HS-27A (cell line): ENCODE data around the gene FILIP1.

Experiments used
- DNase-seq: peaks from one replicate; pipeline ENCODE4 v3.0.0-alpha.2; 2012; ENCODE audit warnings: low read depth, missing footprints

The FILIP1 gene

DNA sequence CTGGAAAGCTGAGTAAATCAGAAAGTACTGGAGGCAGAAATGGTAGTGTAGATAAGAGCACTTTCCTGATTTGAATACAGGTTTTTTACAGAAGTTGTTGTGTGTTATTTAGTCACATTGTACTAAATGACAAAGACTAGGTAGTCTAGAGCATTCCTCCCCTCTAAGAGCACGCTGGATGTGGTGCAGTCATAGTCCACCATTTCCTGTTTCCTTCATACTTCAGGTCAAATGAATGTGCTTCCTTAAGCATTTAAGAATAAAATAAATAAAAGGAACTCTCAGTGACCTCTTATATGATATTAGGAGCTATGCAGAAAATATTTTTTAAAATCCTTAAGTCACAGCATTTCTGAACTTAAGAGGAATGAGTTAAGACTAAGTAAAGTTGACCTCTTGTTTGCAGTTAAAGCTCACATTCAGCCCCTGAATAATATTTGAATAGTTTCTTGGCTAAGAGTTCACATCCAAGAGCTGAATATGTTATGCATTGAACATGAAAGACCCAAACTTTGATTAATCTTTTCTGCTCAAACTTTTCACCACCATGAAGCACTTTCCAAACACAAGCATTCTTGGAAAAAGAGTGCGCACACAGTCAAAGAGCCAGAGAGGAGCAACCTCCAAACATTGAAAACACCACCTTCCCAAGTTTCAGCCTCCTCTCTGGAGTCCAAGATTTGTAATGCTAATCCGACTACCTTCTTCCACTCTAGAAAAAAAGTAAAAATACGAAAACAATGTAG lies 155.6 kb downstream of the FILIP1 start:
- DNase-seq, result no peak

DNA sequence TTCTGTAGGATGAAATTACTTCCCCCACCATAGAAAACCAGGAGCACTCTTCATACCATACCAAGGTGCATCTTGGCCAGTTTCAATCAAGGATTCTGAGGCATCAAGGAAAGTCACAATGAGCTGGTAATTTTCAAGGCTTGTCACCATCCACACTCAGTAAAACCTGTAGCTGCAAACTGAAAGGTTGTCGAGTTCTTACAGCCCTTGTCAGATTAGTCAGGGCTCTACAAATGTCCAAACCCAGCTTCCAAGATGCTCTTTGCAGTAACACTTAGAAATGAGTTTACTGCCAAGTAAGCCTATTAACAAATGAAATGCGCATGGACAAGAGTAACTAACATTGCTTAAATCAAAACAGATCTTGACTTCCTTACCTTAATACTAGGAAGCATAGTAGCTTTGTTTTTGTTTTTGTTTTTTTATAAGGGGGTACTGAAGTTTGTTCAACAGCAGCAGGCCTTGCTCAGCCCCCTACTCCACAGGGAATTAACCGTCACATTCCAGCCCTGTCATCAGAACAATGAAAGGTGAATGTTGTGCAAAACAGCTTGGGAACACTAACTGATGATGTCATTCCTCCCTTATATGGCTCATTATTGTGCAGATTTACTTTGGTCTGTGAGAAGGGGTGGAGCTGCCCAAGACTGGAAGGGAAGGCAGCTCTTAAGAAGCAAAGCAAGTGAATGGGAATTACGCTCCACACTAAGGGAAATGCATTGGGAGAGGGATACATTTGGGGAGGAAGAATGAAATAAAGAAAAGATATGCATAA lies 159.1 kb downstream of the FILIP1 start:
- DNase-seq, result no peak

DNA sequence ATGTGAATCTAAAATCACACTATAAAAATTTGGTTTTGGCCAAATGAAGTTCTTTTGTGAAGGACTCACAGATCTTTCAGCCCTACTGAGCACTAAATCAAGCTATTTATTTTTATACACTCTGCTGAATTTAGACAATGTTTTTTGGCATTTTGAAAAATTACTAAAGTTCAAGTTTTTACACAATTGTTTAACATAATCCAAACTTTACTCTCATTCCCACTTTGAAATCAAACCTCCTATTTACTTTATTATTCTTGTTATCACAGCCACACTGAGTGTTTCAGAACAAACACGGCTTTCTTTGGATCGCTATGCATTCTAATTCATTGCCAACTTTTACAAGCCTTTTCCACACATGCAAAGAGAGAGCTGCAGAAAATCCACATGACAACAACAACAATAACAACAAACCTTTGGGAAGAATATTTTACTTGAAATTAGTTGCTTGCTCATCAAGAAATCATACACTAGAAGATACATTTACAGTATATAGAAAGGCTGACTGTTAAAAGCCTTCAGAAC lies 159.9 kb downstream of the FILIP1 start:
- no peak for DNase-seq

DNA sequence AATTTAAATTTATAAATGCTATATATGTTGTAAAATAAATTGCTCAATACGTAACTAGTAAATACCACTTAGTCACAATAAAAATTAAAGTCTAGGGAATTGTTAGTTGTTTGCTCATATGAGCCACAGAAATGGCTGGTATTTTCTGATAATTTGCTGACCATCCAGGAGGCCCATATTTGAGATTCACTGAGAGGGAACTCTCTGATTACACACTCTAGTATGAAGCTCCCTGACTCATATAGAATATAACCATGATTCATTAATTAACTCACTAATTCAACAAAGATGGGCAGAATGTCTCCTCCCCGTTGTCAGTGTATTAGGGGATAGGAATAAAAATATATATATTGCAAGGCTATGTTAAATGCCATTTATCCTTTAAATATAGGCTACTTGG lies 162.4 kb downstream of the FILIP1 start:
- DNase-seq, result no peak

DNA sequence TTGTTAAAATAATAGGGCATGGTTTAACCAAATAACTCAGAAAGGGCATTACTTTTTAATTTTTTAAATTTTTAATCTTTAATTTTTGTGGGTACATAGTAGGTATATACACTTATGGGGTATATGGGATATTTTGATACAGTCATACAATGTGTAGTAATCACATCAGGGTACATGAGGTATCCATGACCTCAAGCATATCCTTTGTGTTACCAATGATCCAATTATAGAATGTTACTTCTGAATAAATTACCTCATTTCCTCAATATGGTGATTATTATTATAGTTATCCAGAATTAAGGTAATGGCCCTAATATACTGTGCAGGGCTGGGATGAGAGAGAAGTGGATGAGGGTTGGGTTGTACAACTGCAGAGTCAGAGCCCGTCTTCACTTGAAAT lies 163.9 kb downstream of the FILIP1 start:
- no peak for DNase-seq

DNA sequence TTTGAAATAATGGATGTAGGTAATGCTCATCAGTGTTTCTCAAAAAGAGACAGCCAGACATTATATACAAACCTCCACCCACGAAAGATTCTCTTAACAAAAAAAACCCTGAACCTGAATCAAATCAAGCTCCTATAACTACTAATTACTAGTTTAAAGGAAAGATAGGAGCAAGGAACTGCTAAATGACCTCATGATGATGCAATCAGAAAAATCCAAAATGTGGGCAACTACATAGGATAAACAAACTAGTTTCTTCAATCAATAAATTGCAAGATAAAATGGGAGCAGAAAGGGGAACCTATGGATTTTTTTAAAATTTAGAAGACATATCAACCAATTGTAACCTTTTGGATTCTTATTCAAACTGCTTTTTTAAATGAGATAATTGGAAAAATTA lies 165.8 kb downstream of the FILIP1 start:
- no peak for DNase-seq

DNA sequence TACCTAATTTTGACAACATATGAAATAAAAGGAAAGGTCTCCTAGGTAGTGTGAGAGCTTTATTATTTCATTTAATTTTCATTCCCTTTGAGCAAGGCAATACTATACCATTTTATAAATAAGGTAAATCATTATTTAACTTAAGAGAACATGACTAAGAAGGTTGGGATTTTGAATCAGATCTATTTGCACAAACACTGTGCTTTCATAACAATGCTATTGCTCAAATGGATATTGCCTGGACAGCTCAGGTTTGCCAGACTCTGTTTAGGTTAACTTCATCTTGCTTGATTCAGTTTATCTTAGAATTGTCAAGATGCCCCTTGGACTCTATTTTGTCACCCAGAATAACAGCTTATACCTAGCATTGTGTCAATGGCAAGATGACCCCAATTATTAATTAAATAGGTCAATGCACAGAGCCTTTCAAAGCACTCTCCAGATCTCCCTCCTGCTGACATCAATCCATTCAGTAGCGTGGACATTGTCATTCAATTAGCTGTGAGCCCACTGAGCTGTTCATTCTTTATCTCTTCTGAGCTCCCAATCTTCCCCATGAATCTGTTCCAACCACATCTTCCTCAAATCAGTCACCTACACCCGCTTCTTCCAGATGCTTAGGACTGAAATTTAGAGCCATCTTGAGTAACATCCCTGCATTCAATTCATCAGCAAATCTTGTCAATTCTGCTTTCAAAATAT lies 166.9 kb downstream of the FILIP1 start:
- no peak for DNase-seq

DNA sequence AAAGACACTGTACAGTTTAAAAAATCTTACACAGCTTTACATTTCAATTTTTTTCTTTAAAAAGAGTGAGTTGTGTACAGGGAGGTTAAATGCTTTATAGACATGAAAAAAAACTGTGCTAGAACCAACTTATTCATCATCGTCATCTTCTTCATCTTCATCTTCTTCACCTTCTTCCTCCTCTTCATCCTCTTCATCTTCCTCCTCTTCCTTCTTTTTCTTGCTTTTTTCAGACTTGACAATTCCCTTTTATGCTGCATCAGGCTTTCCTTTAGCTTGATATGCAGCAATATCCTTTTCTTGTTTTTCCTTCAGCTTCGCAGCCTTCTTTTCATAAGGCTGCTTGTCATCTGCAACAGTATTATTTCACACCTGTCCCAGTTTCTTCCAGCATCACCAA lies 174.7 kb downstream of the FILIP1 start:
- no peak for DNase-seq

DNA sequence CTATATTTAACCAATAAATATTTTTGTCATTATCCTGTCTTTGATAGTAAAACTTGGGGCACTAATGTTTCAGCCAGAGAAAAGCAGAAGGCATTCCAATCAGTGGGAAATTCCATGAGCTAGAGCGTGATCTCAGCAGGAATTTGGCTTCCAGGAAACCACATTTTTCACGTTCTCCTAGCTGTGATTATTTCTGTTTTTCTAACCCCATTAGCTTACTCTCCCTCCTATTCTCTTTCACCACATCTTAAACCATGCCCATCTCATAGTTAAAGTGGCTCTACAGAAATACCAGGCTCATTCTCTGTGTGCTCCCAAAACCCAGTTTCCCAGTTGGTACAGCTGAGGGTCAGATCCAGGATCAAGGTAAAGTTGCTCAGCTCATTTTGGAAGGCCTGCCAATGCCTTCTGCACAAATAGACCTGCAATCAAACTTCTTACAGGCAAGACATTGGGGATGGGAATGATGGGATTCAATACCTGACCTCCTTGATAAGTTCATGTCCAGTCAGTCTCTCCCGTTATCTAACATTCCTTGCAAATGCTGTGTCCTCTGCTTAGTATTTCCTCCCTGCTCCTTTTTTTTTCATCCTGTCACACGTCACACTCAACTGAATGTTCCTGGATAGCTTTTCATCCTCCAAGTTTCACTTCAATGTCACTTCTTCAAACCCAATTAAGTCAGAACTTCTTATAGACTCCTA lies 175.9 kb downstream of the FILIP1 start:
- peak; percentile 43 for DNase-seq

DNA sequence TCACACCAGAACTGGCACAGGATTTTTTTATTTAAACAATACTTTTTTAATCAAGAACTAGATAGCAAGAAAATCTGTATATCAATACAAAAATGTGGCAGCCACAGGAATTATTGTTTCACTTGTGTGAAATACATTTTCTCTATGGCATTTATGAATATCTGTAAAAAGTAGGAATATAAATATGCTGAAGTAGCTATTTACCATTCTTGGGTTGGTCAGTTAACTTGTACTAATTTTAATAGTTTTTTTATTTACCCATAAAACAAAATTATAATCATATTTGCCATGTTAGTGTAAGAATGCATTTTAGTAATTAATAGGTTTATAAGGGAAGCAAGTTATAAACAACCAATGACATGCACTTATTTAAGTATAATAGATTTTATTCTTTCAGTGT lies 177.6 kb downstream of the FILIP1 start:
- DNase-seq, result no peak

DNA sequence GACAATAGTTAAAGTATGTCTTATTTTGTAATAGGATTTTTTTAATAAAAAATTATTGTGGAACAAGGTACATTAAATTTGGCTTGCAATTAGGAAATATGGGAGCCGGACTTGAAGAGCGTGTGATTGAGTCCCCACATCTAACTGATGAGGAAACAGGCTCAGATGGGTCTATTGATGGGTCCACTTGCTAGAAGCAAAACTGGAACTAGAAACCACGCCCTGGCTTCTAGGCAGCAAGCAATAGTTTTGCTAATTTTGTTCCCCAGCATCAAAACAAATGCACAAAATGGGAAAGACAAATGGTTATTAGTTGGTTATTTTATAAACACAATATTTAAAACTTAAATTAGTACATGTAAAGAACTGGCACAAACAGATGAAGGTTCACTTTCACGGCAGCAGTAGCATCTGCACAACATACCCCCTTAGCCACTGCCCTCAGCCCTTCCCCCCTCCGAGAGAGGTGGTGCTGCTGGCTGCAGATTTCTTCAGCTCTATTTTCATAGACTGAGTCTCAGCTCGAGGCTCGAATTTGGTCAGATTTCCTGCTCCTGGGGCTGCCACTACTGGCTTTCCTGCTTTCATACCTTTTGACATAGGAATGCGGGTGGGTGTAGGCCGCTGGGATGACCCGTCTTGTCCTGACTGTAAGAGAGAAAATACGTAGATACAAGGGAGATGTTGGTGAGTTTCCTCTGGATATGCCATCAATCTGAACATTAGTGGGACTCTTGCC lies 185.2 kb downstream of the FILIP1 start:
- DNase-seq, result no peak

DNA sequence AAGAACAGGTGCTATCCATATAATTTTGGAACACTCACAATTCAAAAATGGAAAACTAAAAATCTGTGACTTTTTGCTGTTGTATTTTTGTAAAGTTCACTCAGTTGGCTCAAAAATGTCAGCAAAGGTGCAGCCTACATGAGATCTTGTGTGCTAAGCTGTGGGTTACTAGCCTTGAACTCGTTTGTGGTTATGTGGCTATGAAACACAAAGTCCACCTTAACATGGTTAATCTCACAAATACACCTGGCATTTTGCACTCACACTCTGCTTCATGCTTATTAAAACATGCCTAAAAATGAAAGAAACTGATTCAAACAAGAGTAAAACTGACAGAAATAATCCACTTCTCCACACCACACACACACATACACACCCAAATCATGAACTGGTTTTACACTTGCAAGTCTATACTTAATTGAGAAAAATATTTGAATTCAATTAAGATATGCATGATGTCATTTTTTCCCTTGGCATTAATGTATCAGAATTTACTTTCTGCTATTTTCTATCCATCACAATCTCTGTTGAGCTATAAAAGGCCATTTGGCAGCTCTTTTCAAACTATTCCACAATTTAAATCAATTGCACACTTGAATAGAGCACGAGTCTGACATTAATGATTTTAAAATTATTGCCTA lies 186.1 kb downstream of the FILIP1 start:
- no peak for DNase-seq

DNA sequence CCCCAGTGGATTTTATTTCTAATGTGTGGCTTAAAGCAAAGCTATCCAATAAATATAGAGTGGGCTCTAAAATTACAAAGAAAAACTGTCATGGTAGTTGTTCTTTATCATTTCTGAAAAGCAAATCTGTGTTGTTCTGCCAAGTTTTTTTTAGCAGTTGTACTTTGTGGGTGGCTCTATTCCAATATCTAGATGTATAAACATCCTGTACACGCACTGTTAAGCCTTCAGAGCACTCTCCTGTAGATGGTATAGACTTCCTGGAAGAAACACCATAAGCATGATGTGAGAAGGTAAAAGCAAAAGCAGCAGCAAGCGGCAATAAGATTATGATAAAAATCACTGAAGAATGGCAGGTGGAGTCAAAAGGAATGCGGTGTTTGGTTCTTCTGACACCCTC lies 187.5 kb downstream of the FILIP1 start:
- no peak for DNase-seq

DNA sequence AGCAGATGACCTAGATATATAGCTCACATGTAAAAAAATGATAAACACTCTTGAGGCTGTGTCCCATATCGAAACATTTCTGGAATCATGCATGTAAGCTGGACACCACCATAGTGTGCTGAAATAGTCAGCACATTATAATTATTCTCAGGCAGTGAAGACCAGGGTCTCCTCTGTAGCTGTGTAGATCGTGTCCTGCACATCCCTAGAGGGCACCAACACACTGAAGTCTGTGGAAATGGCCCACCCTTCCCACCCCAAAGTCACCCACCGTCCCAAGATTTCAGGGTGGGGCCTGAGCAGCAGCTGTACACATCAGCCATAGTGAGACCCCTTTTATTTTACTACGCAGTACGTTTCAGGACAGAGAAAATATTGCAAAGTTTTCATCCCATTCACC lies 188.0 kb downstream of the FILIP1 start:
- no peak for DNase-seq

DNA sequence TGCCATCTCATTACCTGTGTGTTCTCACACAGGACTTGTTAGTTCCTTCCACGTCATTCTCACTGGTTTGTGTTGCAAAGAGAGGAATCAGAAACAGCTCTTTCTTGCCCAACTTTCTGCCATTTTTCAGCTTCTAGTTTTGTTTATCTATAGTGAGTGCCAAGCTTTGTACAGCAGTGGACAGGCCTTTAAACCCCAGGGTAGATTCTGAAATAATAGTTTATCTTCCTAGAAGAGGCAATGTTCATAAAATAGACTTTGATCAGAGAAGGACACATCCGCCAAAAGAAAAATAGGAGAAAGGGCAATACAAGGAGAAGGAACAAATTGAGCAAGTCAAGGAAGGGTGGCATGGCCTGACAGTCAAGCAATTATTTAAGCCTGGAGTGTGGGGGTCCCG lies 191.3 kb downstream of the FILIP1 start:
- no peak for DNase-seq

DNA sequence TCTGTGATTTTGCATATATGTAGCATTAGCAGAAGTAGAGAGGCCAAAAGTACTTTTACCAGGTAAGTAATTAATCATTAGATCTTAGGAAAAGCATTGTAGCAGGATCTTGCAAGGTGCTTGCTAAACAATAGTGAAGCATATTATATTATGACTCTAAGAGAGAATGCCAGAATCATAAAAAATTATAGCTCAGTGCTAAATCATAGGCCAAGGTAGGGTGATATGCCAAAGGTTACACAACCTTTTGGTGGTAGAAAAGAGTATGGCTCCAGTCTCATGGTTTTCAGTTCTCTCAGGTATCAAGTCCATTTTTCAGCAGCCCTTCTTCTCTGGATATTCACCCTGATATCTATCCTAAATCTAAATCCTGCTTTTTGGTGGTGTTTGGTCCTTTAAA lies 192.1 kb downstream of the FILIP1 start:
- no peak for DNase-seq

DNA sequence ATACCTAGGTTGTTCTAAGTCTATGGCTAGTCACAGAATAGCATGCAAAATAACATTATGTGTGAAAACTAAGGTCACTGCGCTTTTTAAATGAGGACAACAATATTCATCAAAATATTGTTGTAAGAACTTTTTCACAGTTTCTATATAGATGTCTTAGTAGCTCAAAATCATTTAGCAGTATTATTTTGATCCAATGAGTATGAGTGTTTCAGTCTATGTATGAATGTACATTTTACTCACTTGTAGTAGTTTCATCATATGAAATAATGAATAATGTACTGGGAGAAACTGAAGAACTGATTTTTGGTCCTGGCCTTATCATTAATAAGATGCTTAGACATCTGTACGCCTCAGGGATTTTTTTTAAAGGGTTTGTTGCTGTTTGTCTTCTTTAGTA lies 192.5 kb downstream of the FILIP1 start:
- DNase-seq, result no peak

DNA sequence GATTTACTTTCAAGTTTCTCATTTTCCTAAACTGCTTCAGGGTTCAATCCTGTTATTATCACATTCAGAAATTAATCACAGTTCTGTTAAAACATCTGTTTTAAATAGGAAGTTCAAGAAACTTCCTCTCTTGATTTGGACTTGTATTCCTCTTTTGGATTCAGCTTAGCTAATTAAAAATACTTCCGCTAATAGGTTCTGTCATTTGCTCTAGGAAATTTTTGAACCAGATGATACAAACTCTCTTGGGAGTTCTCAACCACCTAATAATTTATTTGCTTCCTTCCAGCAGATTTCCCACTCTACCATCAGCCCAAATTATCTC lies 193.1 kb downstream of the FILIP1 start:
- DNase-seq, result no peak

DNA sequence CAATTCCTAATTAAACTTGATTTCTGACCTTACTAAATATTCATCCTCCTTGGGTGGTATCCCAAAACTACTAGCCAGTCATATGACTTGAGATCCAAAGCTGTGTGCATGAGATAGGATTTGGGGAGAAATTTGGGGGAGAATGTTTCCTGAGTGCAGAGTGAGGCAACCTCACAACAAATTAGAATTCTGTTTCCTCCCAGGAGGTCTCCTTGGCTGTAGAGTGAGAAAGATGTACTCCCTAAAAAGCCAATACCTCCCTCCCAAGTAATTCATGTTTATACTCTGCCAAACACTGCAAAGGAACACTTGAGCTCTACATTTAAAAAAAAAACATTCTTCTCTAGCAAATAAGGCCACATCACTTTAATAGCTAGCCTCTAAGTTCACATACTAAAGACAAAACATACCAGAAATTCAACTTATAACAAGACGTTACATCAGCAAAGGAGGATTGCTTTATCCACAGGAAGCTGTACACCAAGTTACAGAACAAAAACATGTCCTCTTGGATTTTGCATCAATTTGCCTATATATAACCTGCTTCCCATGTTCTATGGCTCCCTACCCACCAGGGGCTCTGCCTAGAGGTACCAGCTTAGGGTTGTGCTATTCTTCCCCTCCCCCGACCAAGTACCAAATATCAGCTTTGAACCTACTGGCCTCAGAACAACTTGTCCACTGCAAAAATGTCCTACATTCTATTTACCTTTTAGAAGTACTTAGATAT lies 193.6 kb downstream of the FILIP1 start:
- DNase-seq, result no peak
